ENCODE data around the gene MICAL3.

The MICAL3 gene

DNA sequence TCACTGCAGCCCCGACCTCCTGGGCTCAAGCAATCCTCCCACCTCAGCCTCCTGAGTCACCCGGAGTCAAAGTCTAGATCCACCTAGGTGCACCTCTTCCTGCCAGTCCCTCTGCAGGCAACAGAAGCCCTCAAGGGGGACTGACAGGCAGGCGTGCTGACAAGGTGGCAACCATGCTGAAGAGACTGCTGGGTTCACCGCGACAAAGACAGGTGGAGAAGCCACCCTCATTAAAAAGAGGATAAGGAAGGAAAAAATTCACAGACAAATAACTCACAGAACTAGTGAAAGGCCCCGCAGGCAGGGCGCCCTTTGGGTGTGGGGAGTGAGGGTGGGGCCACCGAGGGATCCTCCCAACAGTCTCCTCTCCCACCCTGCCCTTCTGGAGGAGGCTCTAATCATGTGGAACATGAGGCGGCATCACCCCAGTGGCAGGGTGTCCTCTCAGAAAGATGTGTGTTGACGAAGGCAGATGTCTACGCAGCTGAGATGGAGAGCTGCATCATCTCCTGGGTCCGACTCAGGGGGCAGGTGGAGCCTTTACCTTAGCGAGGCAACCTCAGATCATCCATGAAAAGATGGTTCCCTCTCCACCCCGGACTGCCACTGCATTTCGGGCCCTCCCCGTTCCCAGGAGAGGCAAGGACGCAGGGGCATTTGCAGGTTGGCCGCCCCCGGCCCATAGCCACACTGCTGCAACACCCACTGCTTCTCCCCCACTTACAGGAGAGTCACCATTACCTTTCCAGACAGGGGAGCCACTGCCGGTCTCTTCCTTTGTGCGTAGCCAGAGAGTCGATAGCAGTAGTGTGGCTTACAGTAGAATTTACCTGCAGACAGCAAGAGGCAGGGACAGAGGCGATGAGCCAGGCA lies 158.9 kb downstream of the MICAL3 start:
- Histone ChIP-seq H3K9ac (ENCODE audit: insufficient read length) (no peak overlapping the region), H3K4me3 (no peak overlapping the region), H3K27ac (no peak overlapping the region), H3K36me3 (ENCODE audit: insufficient read depth, low read length) (peaks cover 41% of the 10 kb centered on the region; the same call in 1 of the 2 replicates), H3K9me3 (ENCODE audit: low read depth, low read length) (no peaks in the 10 kb centered on the region)
- no peak for DNase-seq (ENCODE audit: low read depth, low spot score)
- no peak for TF ChIP-seq EZH2 (IDR thresholded peaks at IDR 0.05)
- no peak for TF ChIP-seq POLR2AphosphoS5 (IDR thresholded peaks at IDR 0.05; ENCODE audit: borderline replicate concordance, low read depth, low read length)
- TF ChIP-seq FOXP2 (optimal IDR thresholded peaks at IDR 0.05; ENCODE audit: control extremely low read depth, extremely low read length, insufficient read depth), result no peak

DNA sequence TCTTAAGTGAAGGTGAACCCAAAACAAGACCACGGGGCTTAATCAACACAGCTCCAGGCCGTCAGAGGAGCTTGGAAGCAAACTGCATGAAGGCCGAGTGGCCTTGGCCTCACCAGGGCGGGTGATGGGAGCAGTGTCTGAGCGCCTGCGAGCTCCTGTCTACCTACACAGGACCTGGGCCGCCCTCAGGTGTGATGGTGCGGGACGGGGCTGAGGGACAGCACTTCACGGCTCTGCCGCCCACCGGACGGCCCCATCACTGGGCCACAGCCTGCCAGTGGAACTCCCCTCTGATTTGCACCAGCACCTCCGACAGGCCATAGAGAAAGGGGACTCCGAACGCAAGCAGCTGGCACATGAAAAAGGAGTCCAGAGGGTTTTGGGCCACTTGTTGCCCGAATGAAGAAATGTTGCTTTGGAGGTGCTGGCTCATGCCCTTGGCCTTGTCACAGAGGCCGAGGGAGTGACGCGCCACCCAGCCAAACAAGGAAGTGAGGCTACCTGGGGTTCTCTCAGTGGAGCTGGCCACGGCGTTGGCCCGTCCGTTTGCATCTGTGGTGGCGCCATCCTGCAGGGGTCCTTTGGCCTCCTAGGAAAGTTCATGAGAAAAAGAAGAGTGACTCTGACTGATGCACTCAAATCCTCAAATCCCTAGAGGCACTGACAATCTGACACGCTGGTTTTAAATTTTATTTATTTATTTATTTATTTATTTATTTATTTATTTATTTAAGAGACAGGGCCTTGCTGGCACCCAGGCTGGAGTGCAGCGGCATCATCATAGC lies 159.8 kb downstream of the MICAL3 start:
- no peak for DNase-seq (ENCODE audit: low read depth, low spot score)
- Histone ChIP-seq H3K27ac (no peak overlapping the region), H3K9ac (ENCODE audit: insufficient read length) (no peak overlapping the region), H3K36me3 (ENCODE audit: insufficient read depth, low read length) (peaks cover 41% of the 10 kb centered on the region; the same call in 1 of the 2 replicates), H3K9me3 (ENCODE audit: low read depth, low read length) (no peaks in the 10 kb centered on the region), H3K4me3 (no peak overlapping the region)
- TF ChIP-seq FOXP2 (optimal IDR thresholded peaks at IDR 0.05; ENCODE audit: control extremely low read depth, extremely low read length, insufficient read depth) (no peak), POLR2AphosphoS5 (IDR thresholded peaks at IDR 0.05; ENCODE audit: borderline replicate concordance, low read depth, low read length) (no peak), EZH2 (IDR thresholded peaks at IDR 0.05) (no peak)

DNA sequence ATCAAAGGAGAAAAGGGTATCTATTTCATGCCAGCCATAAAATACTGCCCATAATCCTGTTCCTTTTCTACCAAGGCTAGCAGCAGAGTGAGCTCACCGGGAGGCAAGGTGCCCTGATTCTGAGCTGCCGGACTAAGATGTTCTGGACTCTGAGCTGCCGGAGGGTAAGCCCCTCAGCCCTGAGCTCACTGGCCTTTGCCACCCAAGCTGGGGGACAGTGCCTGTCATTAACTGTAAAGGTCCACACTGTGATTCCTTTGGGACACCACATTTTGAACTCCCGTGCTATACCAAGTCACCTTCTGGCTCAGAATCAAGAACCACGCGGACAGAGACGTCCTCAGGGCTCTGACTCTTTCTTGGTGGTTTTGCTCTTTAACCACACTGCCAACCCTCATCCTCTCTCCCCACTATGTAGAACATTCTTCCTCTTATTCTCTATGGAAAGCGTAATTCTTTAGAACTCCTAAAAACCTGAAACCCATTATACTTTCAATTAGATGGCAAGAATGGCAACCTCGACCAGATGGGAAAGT lies 161.6 kb downstream of the MICAL3 start:
- no peak for DNase-seq (ENCODE audit: low read depth, low spot score)
- Histone ChIP-seq H3K9ac (ENCODE audit: insufficient read length) (no peak overlapping the region), H3K9me3 (ENCODE audit: low read depth, low read length) (no peaks in the 10 kb centered on the region), H3K27ac (no peak overlapping the region), H3K4me3 (no peak overlapping the region), H3K36me3 (ENCODE audit: insufficient read depth, low read length) (peaks cover 35% of the 10 kb centered on the region; the same call in 1 of the 2 replicates)
- TF ChIP-seq EZH2 (IDR thresholded peaks at IDR 0.05), result no peak
- TF ChIP-seq POLR2AphosphoS5 (IDR thresholded peaks at IDR 0.05; ENCODE audit: borderline replicate concordance, low read depth, low read length), result no peak
- TF ChIP-seq FOXP2 (optimal IDR thresholded peaks at IDR 0.05; ENCODE audit: control extremely low read depth, extremely low read length, insufficient read depth), result no peak

DNA sequence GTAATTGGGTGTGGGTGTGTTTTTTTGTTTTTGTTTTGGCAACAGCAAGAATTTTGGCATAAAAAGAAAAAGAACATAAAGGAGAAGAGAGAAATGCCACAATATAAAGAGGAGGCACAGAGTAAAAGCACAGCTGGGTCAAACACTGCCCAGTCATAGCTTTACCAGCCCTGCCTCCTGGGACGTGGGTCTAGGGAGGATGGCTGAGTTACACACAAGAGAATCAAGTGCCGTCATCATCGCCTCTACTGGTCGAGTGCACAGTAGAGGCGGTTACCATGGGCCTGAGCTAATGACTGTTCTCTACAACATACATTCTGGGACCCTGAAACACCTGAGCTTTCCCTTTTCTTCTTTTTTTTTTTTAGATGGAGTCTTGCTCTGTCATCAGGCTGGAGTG lies 162.5 kb downstream of the MICAL3 start:
- TF ChIP-seq POLR2AphosphoS5 (IDR thresholded peaks at IDR 0.05; ENCODE audit: borderline replicate concordance, low read depth, low read length) (no peak), FOXP2 (optimal IDR thresholded peaks at IDR 0.05; ENCODE audit: control extremely low read depth, extremely low read length, insufficient read depth) (no peak)
- Histone ChIP-seq H3K9ac (ENCODE audit: insufficient read length) (no peak overlapping the region), H3K9me3 (ENCODE audit: low read depth, low read length) (no peaks in the 10 kb centered on the region), H3K27ac (no peak overlapping the region), H3K36me3 (ENCODE audit: insufficient read depth, low read length) (peaks cover 30% of the 10 kb centered on the region; the same call in 1 of the 2 replicates), H3K4me3 (no peak overlapping the region)
- DNase-seq (ENCODE audit: low read depth, low spot score), result no peak

DNA sequence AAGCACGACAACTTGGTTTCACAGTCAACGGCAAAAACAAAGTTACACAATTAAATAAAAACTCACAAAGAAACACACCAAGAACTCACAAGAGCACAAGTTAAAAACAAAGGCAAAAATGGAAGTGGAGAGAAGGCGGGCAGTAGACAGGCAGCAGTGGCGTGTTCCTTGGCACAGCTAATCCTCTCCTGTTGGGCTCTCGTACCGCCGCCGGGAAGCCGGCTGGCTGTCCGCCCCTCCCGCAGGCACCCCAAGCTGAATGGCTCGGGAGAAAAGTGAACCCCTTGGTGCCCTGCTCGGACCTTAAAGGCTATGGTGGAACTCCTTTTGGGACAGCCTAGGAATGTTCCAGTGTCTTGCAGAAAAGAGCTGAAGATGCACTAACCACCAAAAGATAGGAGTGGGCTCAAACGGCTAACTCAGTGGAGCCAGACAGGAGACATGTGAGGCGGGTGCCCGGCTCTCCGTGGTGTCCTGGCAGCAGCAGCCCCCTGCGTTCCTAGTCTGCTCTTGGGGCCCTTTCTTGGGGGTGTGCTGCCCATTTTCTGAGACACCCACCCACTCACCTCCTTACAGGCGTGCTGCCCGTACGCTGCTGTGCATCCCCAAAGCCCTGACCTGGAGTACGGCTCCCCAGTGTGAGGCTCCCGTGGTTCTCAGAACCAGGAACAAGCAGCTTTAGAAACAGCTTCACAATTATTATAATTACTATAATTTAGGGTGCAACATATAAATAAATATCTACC lies 164.0 kb downstream of the MICAL3 start:
- Histone ChIP-seq H3K9ac (ENCODE audit: insufficient read length) (no peak overlapping the region), H3K36me3 (ENCODE audit: insufficient read depth, low read length) (peaks cover 21% of the 10 kb centered on the region; the same call in 1 of the 2 replicates), H3K9me3 (ENCODE audit: low read depth, low read length) (no peaks in the 10 kb centered on the region), H3K4me3 (no peak overlapping the region), H3K27ac (no peak overlapping the region)
- no peak for TF ChIP-seq EZH2 (IDR thresholded peaks at IDR 0.05)
- no peak for TF ChIP-seq FOXP2 (optimal IDR thresholded peaks at IDR 0.05; ENCODE audit: control extremely low read depth, extremely low read length, insufficient read depth)
- TF ChIP-seq POLR2AphosphoS5 (IDR thresholded peaks at IDR 0.05; ENCODE audit: borderline replicate concordance, low read depth, low read length), result no peak
- DNase-seq (ENCODE audit: low read depth, low spot score), result no peak

DNA sequence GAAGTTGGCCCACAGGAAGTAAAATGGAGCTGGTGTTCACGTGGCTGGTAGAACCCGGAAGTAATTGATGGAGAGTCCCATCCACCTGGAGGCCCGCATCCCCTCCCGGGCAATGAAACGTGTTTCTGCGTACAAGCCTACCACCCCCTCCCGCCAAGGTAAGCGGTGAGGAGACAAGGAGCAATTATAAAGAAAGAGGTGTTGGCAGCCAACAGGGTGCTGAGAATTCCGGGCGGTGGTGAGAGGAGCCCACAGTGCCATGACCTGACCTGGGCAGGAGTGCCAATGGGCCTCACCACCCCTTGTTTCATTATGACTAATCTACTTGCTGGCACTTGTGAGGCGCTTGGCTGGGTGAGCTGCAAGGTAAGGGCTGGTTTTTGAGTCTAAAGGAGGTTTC lies 166.3 kb downstream of the MICAL3 start:
- DNase-seq (ENCODE audit: low read depth, low spot score), result no peak
- no peak for TF ChIP-seq FOXP2 (optimal IDR thresholded peaks at IDR 0.05; ENCODE audit: control extremely low read depth, extremely low read length, insufficient read depth)
- no peak for TF ChIP-seq EZH2 (IDR thresholded peaks at IDR 0.05)
- TF ChIP-seq POLR2AphosphoS5 (IDR thresholded peaks at IDR 0.05; ENCODE audit: borderline replicate concordance, low read depth, low read length), result no peak

DNA sequence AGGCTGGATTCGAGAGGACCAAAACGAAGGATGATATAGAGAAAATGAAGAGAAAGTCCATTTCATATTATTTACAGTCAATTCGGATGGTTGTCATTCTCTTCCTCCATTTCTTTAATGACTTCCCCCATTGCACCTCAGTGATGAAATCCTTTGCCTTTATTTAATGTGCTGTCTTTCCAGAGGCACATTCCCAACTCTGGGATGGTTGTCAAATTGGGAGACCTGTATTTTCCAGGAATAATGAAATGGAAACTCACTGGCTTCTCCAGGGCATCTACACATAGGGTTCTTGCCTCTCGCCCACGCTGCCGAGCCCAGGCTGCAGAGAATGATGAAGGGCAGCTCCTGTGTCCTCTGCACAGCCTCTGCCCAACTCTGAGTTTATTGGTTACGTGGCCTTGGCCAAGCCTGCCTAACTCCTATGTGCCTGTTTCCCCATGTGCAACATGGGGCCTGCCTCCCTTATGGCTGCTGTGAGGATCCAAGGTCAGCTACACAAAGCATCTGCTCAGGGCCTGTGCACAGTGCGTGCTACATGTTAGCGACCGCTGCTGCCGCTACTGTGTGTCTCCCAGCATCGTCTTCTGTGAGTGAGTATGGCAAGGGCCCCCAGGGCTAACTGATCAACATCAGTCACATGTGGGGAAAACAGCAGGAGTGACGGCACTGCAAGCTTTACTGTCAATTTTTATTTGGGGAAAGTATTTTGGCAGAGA lies 168.6 kb downstream of the MICAL3 start:
- H3K9ac ChIP-seq (ENCODE audit: insufficient read length), result no peak overlapping the region
- no peak for DNase-seq (ENCODE audit: low read depth, low spot score)
- H3K36me3 ChIP-seq (ENCODE audit: insufficient read depth, low read length), result no peaks in the 10 kb centered on the region; the same call in 1 of the 2 replicates
- TF ChIP-seq EZH2 (IDR thresholded peaks at IDR 0.05) (no peak), FOXP2 (optimal IDR thresholded peaks at IDR 0.05; ENCODE audit: control extremely low read depth, extremely low read length, insufficient read depth) (no peak), POLR2AphosphoS5 (IDR thresholded peaks at IDR 0.05; ENCODE audit: borderline replicate concordance, low read depth, low read length) (no peak)
- H3K9me3 ChIP-seq (ENCODE audit: low read depth, low read length), result no peaks in the 10 kb centered on the region
- H3K27ac ChIP-seq, result no peak overlapping the region
- H3K4me3 ChIP-seq, result no peak overlapping the region

More for the DNA sequence above, 166.3 kb downstream of the MICAL3 start:
- no peak overlapping the region for H3K27ac ChIP-seq
- H3K4me3 ChIP-seq, result no peak overlapping the region
- H3K36me3 ChIP-seq (ENCODE audit: insufficient read depth, low read length), result peaks cover 2% of the 10 kb centered on the region; the same call in 1 of the 2 replicates
- no peaks in the 10 kb centered on the region for H3K9me3 ChIP-seq (ENCODE audit: low read depth, low read length)
- no peak overlapping the region for H3K9ac ChIP-seq (ENCODE audit: insufficient read length)
